Ecto neural progenitor cell (in vitro differentiated cells): Measurements from ENCODE around the gene HS2ST1.
"Not testable (repeated sequence)": the region's sequence is repeated elsewhere in the genome, so short reads cannot be mapped to it uniquely, and the experiment has no call there.

Experiments
- DNase-seq: peaks from one replicate; pipeline ENCODE4 v3.0.0-alpha.2; 2018; ENCODE audit warnings: low spot score

The HS2ST1 gene

DNA sequence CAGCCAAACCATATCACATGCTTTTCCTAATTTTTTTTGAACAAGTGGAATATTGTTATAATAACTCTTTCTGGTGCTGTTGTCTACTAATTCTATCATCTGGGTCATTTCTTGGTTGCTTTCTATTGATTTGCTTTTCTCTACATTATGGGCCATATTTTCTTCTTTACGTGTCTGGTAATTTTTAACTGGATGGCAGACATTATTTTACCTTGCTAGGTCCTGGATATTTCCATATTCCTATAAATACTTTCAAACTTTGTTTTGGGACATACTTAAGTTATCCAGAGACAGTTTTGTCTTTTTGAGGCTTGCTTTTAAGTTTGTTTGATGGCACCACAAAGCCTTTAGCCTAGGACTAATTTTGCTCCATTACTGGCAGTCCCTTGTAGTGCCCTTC is 11.3 kb downstream of the HS2ST1 start:
- no peak for DNase-seq

DNA sequence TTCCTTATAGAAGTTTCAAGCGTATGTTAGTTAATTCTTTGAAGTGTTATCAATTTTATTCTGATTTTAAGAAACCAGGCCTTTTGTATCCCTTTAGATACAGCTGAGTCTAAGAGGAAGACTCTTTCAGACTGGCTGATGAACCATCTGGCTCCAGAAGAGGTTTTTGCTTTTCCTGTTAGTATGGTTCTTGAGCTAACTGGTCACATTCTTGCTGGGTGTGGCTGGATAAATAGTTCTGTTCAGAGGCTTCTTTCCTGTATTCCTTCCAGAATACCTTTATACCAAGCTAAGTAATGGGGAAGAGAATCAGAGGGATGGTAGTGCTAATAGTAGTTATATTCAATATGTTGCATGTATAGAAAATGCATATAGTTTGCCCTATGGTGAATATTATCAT is 12.4 kb downstream of the HS2ST1 start:
- no peak for DNase-seq

GRCh38 chr1:86928819-86929218 is 14.4 kb downstream of the HS2ST1 start:
- no peak for DNase-seq

DNA sequence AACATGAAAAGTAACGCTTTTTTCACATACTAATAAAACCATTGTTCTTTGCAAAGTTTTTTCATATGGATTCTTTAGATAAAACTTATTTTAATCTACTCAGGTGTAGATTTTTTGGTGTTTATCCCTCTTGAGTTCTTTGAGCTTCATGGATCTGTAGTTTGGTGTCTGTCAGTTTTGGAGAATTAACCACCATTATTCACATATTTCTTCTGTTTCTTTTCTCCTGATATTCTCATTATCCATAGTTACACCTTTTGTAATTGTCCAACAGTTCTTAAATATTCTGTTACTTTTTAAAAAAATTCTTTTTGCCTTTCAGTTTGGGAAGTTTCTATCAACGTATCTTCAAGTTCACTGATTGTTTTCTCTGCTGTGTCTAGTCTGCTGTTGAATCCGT is 18.6 kb downstream of the HS2ST1 start:
- no peak for DNase-seq

DNA sequence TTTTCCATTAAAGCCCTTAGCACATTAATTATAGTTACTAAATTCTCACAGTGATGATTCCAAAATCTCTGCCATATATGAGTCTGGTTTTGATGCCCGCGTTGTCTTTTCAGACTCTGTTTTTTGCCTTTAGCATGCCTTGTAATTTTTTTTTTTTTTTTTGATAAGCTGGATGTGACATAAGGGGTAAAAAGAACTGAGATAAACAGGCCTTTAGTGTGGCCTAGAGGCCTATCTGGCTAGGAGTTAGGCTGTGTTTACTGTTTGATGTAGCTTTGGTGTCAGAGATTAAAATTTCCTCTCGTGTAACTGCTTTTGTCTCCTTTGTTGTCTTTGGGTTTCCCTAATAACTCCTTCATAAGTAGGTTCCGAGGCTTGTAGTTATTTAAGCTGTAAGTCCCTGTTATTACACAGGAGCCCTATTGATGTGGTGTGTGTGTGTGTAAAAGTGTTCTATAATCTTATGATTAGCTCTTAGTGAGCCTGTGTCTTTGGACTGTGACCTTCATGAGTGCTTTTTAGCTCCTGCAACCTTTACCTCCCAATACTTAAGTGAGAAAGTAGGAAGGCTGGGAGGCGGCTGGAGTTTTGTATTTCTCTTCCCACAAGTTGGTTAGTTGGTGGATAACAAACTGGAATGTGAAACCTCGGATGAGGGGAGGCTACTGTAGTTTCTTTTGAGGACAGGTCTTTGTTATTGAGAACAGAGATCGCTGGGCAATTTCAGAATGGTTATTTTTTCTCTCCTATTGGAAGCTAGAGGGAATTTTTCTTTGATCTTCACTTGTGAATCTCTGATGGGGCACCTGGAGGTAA is 19.3 kb downstream of the HS2ST1 start:
- DNase-seq, result no peak

DNA sequence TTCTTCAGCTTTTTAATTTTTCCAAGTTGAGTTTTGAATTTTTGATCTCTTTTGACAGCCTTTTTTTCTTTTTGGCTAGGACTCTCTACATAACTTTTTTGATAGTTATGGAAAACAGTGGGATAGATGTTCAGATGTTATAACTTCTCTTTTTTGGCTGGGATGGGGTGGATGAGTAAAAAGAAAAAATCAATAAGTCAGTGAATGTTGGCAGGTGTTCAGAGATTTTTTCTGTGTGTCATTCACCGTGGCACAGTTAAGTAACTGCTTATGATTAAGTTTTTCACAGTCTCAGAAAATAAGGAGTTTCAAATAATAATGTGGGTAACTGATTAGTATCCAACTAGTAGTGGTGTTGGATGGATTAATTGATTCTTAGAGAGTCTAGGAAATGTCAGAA is 24.0 kb downstream of the HS2ST1 start:
- DNase-seq, result no peak

GRCh38 chr1:86938855-86939254 is 24.4 kb downstream of the HS2ST1 start:
- no peak for DNase-seq

GRCh38 chr1:86939406-86939805 is 25.0 kb downstream of the HS2ST1 start:
- DNase-seq, result no peak

DNA sequence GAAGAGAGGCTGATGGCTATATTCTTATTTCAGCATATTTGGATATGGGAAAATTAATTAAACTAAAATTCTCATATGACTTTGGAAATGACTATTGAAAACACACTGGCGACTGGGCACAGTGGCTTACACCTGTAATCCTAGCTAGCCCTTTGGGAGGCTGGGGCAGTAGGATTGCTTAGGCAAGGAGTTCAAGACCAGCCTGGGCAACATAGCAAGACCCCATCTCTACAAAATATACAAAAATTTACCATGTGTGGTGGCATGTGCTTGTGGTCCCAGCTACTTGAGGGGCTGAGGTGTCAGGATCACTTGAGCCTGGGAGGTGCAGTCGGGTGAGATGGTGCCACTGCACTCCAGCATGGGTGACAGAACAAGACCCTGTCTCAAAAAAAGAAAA is 26.2 kb downstream of the HS2ST1 start:
- DNase-seq, result no peak

- DNase-seq, result no peak
Observed at GRCh38 chr1:86942042-86942441, 27.6 kb downstream of the HS2ST1 start.

GRCh38 chr1:86942743-86943142 is 28.3 kb downstream of the HS2ST1 start:
- no peak for DNase-seq

DNA sequence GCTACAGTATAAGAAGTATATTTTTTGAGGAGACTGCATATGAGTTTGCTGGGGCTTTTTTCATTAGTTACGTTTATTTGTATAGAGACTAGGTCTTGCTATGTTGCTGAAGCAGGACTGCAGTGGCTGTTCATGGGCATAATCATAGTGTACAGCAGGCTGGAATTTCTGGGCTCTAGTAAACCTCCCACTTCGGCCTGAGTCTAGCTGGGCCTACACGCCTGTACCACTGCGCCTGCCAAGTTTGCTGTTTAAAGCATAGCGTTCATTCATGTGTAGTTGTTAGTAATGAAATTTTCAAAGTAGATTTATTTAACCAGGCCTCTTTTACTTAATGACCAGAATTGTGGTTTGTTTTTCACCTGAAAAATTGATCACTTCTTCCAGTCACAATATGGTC is 33.8 kb downstream of the HS2ST1 start:
- DNase-seq, result no peak

DNA sequence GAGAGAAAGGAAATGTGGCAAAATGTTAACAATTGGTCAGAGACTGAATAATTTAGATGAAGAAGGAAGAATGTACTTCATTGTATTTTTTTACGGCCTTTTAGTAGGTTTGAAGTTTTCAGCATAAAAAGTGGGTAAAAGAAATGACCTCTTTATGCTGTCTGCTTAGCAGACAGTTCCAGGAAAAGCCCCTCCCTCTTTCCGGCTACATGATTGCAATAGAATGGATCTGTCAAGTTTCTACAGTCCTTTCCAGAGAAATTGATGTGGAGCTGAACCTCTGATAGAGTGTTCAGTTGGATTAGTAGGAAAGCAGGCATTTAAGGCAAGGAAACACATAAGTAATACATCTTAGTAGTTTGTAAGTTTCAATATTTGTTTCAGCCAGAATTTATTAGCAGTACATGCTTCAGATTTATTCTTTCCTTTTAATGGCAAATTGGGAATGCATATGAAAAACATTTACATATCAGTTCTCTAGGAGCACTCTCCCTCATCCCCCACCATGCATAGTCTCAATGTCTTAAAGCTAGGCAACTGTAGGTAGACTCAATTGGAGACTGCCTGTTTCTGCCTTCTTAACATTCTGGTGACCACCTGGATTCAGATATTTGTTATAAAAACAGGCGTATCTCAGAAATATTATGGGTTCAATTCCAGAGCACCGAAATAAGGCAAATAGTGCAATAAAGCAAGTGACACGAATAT is 36.4 kb downstream of the HS2ST1 start:
- DNase-seq, result no peak

DNA sequence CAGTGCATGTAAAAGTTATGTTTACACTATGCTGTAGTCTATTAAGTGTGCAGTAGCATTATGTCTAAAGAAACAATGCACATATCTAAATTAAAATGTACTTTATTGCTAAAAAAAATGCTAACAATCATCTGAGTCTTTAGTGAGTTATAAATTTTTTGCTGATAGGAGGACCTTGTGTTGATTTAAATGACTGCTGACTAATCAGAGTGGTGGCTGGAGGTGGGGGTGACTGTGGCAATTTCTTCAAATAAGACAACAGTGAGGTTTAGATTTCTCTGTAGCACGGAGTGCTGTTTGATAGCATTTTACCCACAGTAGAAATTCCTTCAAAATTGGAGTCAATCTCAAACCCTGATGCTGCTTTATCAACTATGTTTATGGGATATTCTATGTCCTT is 37.0 kb downstream of the HS2ST1 start:
- DNase-seq, result no peak

- no peak for DNase-seq
Observed at GRCh38 chr1:86953167-86953566, 38.7 kb downstream of the HS2ST1 start.

GRCh38 chr1:86955678-86956077 is 41.2 kb downstream of the HS2ST1 start:
- DNase-seq, result no peak

GRCh38 chr1:86956221-86956620 is 41.8 kb downstream of the HS2ST1 start:
- no peak for DNase-seq

DNA sequence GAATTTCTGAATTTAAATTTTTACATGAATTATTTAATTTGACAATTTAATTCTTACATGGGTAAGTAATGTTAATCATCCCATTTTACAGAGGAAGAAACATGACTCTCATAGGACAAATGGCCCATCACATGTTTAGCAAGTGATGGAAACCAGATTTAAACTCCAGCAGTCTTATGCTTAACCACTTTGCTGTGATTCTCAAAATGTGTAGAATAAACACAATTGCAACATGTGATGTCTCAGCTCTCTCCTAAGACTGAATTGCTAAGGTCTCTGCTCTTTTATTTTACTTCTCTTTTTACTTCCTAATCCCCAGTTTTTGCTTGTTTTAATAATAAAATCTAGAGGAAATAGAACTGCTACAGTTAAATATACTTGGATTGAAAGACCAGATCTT is 42.8 kb downstream of the HS2ST1 start:
- DNase-seq, result no peak

- DNase-seq, result no peak
Observed at GRCh38 chr1:86960548-86960947, 46.1 kb downstream of the HS2ST1 start.

DNA sequence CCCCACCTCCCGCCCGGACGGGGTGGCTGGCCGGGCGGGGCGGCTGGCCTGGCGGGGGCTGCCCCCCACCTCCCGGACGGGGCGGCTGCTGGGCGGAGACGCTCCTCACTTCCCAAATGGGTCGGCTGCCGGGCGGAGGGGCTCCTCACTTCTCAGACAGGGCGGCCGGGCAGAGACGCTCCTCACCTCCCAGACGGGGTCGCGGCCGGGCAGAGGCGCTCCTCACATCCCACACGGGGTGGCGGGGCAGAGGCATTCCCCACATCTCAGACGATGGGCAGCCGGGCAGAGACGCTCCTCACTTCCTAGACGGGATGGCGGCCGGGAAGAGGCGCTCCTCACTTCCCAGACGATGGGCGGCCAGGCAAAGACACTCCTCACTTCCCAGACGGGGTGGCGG is 49.4 kb downstream of the HS2ST1 start:
- not testable (repeated sequence) for DNase-seq

DNA sequence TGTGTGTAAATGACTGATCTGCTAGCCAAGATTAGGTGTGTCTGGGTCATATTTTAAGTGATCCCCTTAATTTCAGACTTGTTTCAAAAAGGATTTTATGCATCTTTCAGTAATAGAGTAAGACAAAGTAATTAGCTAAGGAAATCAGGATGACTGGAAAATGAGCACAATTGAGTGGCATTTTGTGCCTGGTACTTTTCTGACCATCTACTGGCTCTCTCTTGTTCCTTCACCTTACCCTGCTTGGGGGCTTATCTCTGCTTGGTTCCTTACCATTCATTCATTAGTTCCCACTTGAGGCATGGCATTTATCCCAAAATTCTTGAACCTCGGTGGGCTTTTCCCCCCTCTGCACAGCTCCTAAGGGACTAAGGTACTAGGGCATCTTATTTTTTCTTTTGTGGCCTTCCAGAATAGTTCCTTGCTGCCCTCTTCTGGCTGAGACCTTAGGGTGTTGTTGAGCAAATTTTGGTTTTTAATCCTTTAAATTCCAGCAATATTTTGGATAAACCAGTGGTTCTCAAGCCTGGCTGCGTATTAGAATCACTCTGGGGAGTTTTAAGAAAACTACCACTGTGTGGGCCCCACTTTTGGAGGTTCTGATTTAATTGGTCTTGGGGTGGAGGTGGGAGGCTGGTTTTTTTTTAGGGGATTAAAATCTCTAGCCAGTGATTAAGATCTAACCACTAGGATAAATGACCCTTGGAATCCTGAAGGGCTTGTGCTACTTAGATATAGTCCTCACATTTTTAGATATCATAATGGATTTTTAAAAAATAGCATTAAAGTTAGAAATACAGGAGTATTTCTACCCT is 50.8 kb downstream of the HS2ST1 start:
- no peak for DNase-seq

DNA sequence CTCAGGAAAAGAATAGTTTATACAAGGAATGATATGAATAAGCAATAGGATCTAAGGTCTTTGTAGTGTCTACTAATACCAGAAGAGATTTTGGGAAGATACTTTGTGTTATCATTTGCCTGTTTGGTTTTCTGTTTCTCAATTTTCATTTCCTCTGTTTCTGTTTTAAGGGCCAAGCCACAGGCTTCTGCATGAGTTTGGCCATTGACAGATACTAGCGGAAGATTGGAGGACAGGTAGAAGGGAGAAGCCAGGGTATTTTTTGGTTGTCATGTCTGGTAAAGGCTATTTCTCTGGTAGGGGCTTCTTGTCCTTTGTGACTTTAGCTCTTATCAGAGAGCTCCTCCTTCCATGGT is 51.4 kb downstream of the HS2ST1 start:
- no peak for DNase-seq

- DNase-seq, result no peak
Observed at GRCh38 chr1:86970938-86971337, 56.5 kb downstream of the HS2ST1 start.
